ENCODE data around the gene TEX14.
A peak's percentile ranks its signal among the peaks of the same experiment; 100 is the strongest.

TEX14 gene

GRCh38 chr17:58691701-58692238 lies at the start of gene TEX14:
TEX14 (minus strand) TSS chr17:58692045; CDS start chr17:58652001, 40,044 bp downstream.
- Mint-ChIP-seq H3K36me3 (peaks cover 44% of the 10 kb centered on the region), H3K27ac (peak within 1 kb of the TSS; percentile 97), H3K4me3 (peak within 1 kb of the TSS; percentile 95), H3K9me3 (no peaks in the 10 kb centered on the region), H3K4me1 (peaks cover 20% of the 10 kb centered on the region)
- no peak for DNase-seq (ENCODE audit: low spot score in 2 of 2)
- no peak for ATAC-seq

GRCh38 chr17:58741121-58741625 lies 49.3 kb upstream of the TEX14 start:
- DNase-seq (ENCODE audit: low spot score in 2 of 2) = no peak
- no peak for ATAC-seq
- Mint-ChIP-seq H3K4me3 (no peak overlapping the region), H3K27ac (no peak overlapping the region), H3K36me3 (no peaks in the 10 kb centered on the region), H3K4me1 (no peaks in the 10 kb centered on the region), H3K9me3 (no peaks in the 10 kb centered on the region)

GRCh38 chr17:58734811-58735210 lies 43.0 kb upstream of the TEX14 start:
- no peaks in the 10 kb centered on the region for H3K9me3 Mint-ChIP-seq
- no peaks in the 10 kb centered on the region for H3K4me1 Mint-ChIP-seq
- no peak overlapping the region for H3K4me3 Mint-ChIP-seq
- ATAC-seq (no peak), DNase-seq (ENCODE audit: low spot score in 2 of 2) (no peak)
- H3K36me3 Mint-ChIP-seq = peaks cover 49% of the 10 kb centered on the region
- no peak overlapping the region for H3K27ac Mint-ChIP-seq

GRCh38 chr17:58734040-58734439 lies 42.2 kb upstream of the TEX14 start:
- Mint-ChIP-seq H3K9me3 (no peaks in the 10 kb centered on the region), H3K4me3 (no peak overlapping the region), H3K36me3 (peaks cover 57% of the 10 kb centered on the region), H3K27ac (no peak overlapping the region), H3K4me1 (no peaks in the 10 kb centered on the region)
- DNase-seq (ENCODE audit: low spot score in 2 of 2) (no peak), ATAC-seq (no peak)

- Mint-ChIP-seq H3K27ac (no peak overlapping the region), H3K4me1 (no peaks in the 10 kb centered on the region), H3K4me3 (no peak overlapping the region), H3K36me3 (peaks cover 81% of the 10 kb centered on the region), H3K9me3 (no peaks in the 10 kb centered on the region)
- DNase-seq (ENCODE audit: low spot score in 2 of 2) (no peak), ATAC-seq (no peak)
These were observed 39.1 kb upstream of the TEX14 start for GRCh38 chr17:58730937-58731336.

GRCh38 chr17:58728798-58729197 lies 37.0 kb upstream of the TEX14 start:
- H3K4me1 Mint-ChIP-seq = no peaks in the 10 kb centered on the region
- DNase-seq (ENCODE audit: low spot score in 2 of 2) = no peak
- no peak for ATAC-seq
- no peak overlapping the region for H3K4me3 Mint-ChIP-seq
- H3K36me3 Mint-ChIP-seq = peaks cover 82% of the 10 kb centered on the region
- no peak overlapping the region for H3K27ac Mint-ChIP-seq
- no peaks in the 10 kb centered on the region for H3K9me3 Mint-ChIP-seq

GRCh38 chr17:58722696-58723095 lies 30.9 kb upstream of the TEX14 start:
- ATAC-seq = no peak

GRCh38 chr17:58722274-58722673 lies 30.4 kb upstream of the TEX14 start:
- Mint-ChIP-seq H3K4me3 (no peak overlapping the region), H3K9me3 (no peaks in the 10 kb centered on the region), H3K27ac (no peak overlapping the region), H3K4me1 (no peaks in the 10 kb centered on the region), H3K36me3 (peaks cover 69% of the 10 kb centered on the region)
- ATAC-seq = no peak
- no peak for DNase-seq (ENCODE audit: low spot score in 2 of 2)

More at GRCh38 chr17:58722696-58723095, 30.9 kb upstream of the TEX14 start:
- Mint-ChIP-seq H3K9me3 (no peaks in the 10 kb centered on the region), H3K4me3 (no peak overlapping the region), H3K36me3 (peaks cover 73% of the 10 kb centered on the region), H3K27ac (no peak overlapping the region), H3K4me1 (no peaks in the 10 kb centered on the region)
- DNase-seq (ENCODE audit: low spot score in 2 of 2) = no peak

- Mint-ChIP-seq H3K4me3 (no peak overlapping the region), H3K27ac (no peak overlapping the region), H3K4me1 (peaks cover 9% of the 10 kb centered on the region), H3K36me3 (peaks cover 89% of the 10 kb centered on the region), H3K9me3 (no peaks in the 10 kb centered on the region)
- DNase-seq (ENCODE audit: low spot score in 2 of 2) = no peak
- no peak for ATAC-seq
These were observed 19.2 kb upstream of the TEX14 start for GRCh38 chr17:58710948-58711552.

GRCh38 chr17:58706351-58707140 lies 14.7 kb upstream of the TEX14 start:
- Mint-ChIP-seq H3K4me1 (peaks cover 20% of the 10 kb centered on the region), H3K36me3 (peaks cover 87% of the 10 kb centered on the region), H3K27ac (peak overlapping the region; percentile 15), H3K9me3 (no peaks in the 10 kb centered on the region), H3K4me3 (peak overlapping the region; percentile 6)
- peak; percentile 31 for ATAC-seq
- no peak for DNase-seq (ENCODE audit: low spot score in 2 of 2)

GRCh38 chr17:58703916-58704286 lies 12.1 kb upstream of the TEX14 start:
- DNase-seq (ENCODE audit: low spot score in 2 of 2) (no peak), ATAC-seq (no peak)
- no peak overlapping the region for H3K4me3 Mint-ChIP-seq
- H3K4me1 Mint-ChIP-seq = peaks cover 20% of the 10 kb centered on the region
- H3K36me3 Mint-ChIP-seq = peaks cover 87% of the 10 kb centered on the region
- no peaks in the 10 kb centered on the region for H3K9me3 Mint-ChIP-seq
- H3K27ac Mint-ChIP-seq = no peak overlapping the region

- DNase-seq (ENCODE audit: low spot score in 2 of 2) = no peak
- no peak overlapping the region for H3K27ac Mint-ChIP-seq
These were observed 11.5 kb upstream of the TEX14 start for GRCh38 chr17:58703137-58703915.

GRCh38 chr17:58702708-58703107 lies 10.9 kb upstream of the TEX14 start:
- DNase-seq (ENCODE audit: low spot score in 2 of 2) = no peak

More at GRCh38 chr17:58703137-58703915, 11.5 kb upstream of the TEX14 start:
- ATAC-seq = peak; percentile 69
- Mint-ChIP-seq H3K4me1 (peaks cover 20% of the 10 kb centered on the region), H3K36me3 (peaks cover 84% of the 10 kb centered on the region), H3K4me3 (no peak overlapping the region), H3K9me3 (no peaks in the 10 kb centered on the region)

GRCh38 chr17:58702045-58702476 lies 10.2 kb upstream of the TEX14 start:
- Mint-ChIP-seq H3K36me3 (peaks cover 93% of the 10 kb centered on the region), H3K27ac (peak overlapping the region; percentile 71), H3K4me3 (peak overlapping the region; percentile 47), H3K4me1 (peaks cover 18% of the 10 kb centered on the region), H3K9me3 (no peaks in the 10 kb centered on the region)
- ATAC-seq = peak; percentile 88
- peak in 1 of 2 donors; percentile 55 for DNase-seq (ENCODE audit: low spot score in 2 of 2)

More at GRCh38 chr17:58702708-58703107, 10.9 kb upstream of the TEX14 start:
- H3K27ac Mint-ChIP-seq = peak overlapping the region; percentile 71
- no peaks in the 10 kb centered on the region for H3K9me3 Mint-ChIP-seq
- no peak for ATAC-seq
- peaks cover 20% of the 10 kb centered on the region for H3K4me1 Mint-ChIP-seq
- H3K36me3 Mint-ChIP-seq = peaks cover 86% of the 10 kb centered on the region
- peak overlapping the region; percentile 47 for H3K4me3 Mint-ChIP-seq

GRCh38 chr17:58699771-58700170 lies 7.9 kb upstream of the TEX14 start:
- DNase-seq (ENCODE audit: low spot score in 2 of 2) (no peak), ATAC-seq (no peak)
- Mint-ChIP-seq H3K36me3 (peaks cover 93% of the 10 kb centered on the region), H3K9me3 (no peaks in the 10 kb centered on the region), H3K4me1 (peaks cover 10% of the 10 kb centered on the region), H3K4me3 (no peak overlapping the region), H3K27ac (no peak overlapping the region)

Data from stimulated activated effector memory CD8-positive, alpha-beta T cell treated with anti-CD3 and anti-CD28 coated beads, Interleukin-12 subunit alpha, Interleukin-12 subunit beta, amount 100 ng/mL, for 72 hours (primary cell).